Middle frontal gyrus (tissue), 1 donor: ENCODE data around the gene FGF2.
"Not testable (repeated sequence)": the region's sequence is repeated elsewhere in the genome, so short reads cannot be mapped to it uniquely, and the experiment has no call there.

Experiments used
- DNase-seq: peaks from one replicate; pipeline ENCODE4 v3.0.0-alpha.2; 2015; ENCODE audit warnings: low spot score; ENCODE audit errors: extremely low spot score

FGF2 gene

GRCh38 chr4:122921971-122922876 is 95.6 kb downstream of the FGF2 start, which contains the start of gene NUDT6:
NUDT6 (minus strand) TSS chr4:122922597; CDS start chr4:122922572, 25 bp downstream.
- peak; percentile 41 for DNase-seq

- DNase-seq = peak; percentile 87
Measured at GRCh38 chr4:122922877-122923511, 96.4 kb downstream of the FGF2 start.

GRCh38 chr4:122928930-122929329 is 102.3 kb downstream of the FGF2 start:
- DNase-seq = no peak

GRCh38 chr4:122930862-122931261 is 104.2 kb downstream of the FGF2 start:
- DNase-seq = no peak

GRCh38 chr4:122932763-122933162 is 106.1 kb downstream of the FGF2 start:
- no peak for DNase-seq

GRCh38 chr4:122945136-122945535 is 118.5 kb downstream of the FGF2 start:
- not testable (repeated sequence) for DNase-seq

- DNase-seq = no peak
Measured at GRCh38 chr4:122946142-122946541, 119.5 kb downstream of the FGF2 start.
